ENCODE results near the gene LAMC1. TPM values are rescaled to one million over a fixed set of nuclear protein-coding genes. Genes with fewer than 3 reads are reported as not detected.

The LAMC1 gene
- total RNA-seq, result 100 to 1,000 TPM; 106 to 112 TPM
- 64.5 TPM for polyA plus RNA-seq (ENCODE audit: insufficient read depth, low read depth, low replicate concordance)
- long read RNA-seq, donor 1, full-length matches to known transcripts, result 6 of 47 reads
- long read RNA-seq, donor 1, partial matches to known transcripts, result 41 of 47 reads
- long read RNA-seq, donor 1, other reads (novel, unspliced or antisense), result 0 of 47 reads
- long read RNA-seq, donor 2, full-length matches to known transcripts, result 3 of 38 reads
- long read RNA-seq, donor 2, partial matches to known transcripts, result 35 of 38 reads
- long read RNA-seq, donor 2, other reads (novel, unspliced or antisense), result 0 of 38 reads

DNA sequence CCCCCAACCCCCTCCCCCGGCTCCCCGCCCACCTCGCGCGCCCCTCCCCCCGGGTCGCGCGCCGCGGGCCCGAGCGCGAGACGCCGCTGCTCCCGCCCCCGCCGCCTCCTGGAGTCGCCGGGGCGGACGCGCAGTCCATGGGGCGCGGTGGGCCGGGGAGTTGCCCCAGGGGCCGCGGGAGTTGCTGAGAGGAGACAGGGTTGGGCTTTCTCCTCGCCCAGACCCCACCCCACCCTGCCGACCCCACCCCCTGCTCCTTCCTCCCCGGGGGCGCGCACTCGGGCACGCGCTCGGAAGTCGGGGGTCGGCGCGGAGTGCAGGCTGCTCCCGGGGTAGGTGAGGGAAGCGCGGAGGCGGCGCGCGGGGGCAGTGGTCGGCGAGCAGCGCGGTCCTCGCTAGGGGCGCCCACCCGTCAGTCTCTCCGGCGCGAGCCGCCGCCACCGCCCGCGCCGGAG, at the start of gene LAMC1:
TSS of gene LAMC1 (plus strand) at position 275 of the 455 bp plus-strand sequence. CDS start 297 bp downstream, outside the sequence.
- Histone ChIP-seq H3K4me1 (peaks cover 14% of the 10 kb centered on the region), H3K27me3 (no peaks in the 10 kb centered on the region), H3K27ac (peak within 1 kb of the TSS; percentile 98 to 99), H3K9me3 (no peaks in the 10 kb centered on the region), H3K36me3 (ENCODE audit: low read depth, missing control alignments) (no peaks in the 10 kb centered on the region), H3K4me3 (peak within 1 kb of the TSS; percentile 87 to 93)
- TF ChIP-seq, protein P1, sequence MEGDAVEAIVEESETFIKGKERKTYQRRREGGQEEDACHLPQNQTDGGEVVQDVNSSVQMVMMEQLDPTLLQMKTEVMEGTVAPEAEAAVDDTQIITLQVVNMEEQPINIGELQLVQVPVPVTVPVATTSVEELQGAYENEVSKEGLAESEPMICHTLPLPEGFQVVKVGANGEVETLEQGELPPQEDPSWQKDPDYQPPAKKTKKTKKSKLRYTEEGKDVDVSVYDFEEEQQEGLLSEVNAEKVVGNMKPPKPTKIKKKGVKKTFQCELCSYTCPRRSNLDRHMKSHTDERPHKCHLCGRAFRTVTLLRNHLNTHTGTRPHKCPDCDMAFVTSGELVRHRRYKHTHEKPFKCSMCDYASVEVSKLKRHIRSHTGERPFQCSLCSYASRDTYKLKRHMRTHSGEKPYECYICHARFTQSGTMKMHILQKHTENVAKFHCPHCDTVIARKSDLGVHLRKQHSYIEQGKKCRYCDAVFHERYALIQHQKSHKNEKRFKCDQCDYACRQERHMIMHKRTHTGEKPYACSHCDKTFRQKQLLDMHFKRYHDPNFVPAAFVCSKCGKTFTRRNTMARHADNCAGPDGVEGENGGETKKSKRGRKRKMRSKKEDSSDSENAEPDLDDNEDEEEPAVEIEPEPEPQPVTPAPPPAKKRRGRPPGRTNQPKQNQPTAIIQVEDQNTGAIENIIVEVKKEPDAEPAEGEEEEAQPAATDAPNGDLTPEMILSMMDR (IDR thresholded peaks at IDR 0.05), result peak in 1 of 3 experiments; percentile 9
- TF ChIP-seq POLR2A (IDR thresholded peaks at IDR 0.05), result no peak
- WGBS, 2 donors, result 1% methylated on average over 33 of the region's 65 CpGs; no CpG with 5 or more reads in 1 of the 2 donors
- intact Hi-C loops (cut with DNase I; ENCODE audit: low total_unique reads), result no loop called here
- peak; percentile 80 for DNase-seq

DNA sequence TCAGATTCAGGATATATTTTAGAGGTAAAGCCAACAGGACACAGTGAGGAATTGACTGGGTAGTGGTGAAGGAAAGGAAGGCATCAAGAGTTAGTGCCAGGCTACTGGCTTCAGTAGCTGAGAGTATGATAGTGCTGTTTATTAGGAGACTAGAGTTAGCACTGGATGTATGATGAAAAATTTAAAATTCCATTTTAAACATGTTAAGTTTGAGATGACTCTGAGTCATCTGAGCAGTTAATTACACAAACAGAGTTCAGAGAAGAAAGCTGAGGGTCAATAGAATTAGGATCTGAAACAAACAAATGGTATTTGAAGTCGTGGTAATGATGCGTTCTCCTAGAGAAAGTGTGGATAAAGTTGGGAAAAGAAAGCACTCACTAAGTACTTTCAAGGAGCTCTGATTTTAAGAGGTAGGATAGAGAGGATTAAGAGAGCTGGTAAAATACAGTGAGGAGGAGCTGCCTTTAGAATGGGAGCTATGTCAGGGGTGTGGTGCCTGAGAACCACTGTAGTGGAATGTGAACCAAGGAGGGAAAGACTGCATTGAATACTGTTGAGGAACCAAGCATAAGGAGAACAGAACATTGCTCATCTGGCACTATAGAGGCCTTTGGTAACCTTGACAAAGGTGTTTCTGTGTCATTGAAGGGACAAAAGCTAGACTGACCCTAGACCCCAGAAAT, 48.6 kb upstream of the LAMC1 start:
- 89 to 91% methylated on average over 2 of the region's 2 CpGs for WGBS, 2 donors
- no peak for DNase-seq

GRCh38 chr1:182977480-182977879, 45.7 kb upstream of the LAMC1 start:
- no peak overlapping the region for H3K27ac ChIP-seq
- H3K4me3 ChIP-seq, result no peak overlapping the region
- no peaks in the 10 kb centered on the region for H3K9me3 ChIP-seq
- no peaks in the 10 kb centered on the region for H3K4me1 ChIP-seq
- H3K36me3 ChIP-seq (ENCODE audit: low read depth, missing control alignments), result no peaks in the 10 kb centered on the region
- no peaks in the 10 kb centered on the region for H3K27me3 ChIP-seq
- intact Hi-C loops (cut with DNase I; ENCODE audit: low total_unique reads), result no loop called here
- TF ChIP-seq, protein P1 (IDR thresholded peaks at IDR 0.05), result no peak
- TF ChIP-seq POLR2A (IDR thresholded peaks at IDR 0.05), result no peak
- DNase-seq, result no peak
- 93 to 96% methylated on average over 2 of the region's 2 CpGs for WGBS, 2 donors

More for the DNA sequence above, 48.6 kb upstream of the LAMC1 start:
- no peak overlapping the region for H3K4me3 ChIP-seq
- no peaks in the 10 kb centered on the region for H3K9me3 ChIP-seq
- no peak overlapping the region for H3K27ac ChIP-seq
- H3K36me3 ChIP-seq (ENCODE audit: low read depth, missing control alignments), result no peaks in the 10 kb centered on the region
- no peaks in the 10 kb centered on the region for H3K27me3 ChIP-seq
- intact Hi-C loops (cut with DNase I; ENCODE audit: low total_unique reads), result no loop called here
- H3K4me1 ChIP-seq, result no peaks in the 10 kb centered on the region
- TF ChIP-seq, protein P1 (IDR thresholded peaks at IDR 0.05), result no peak
- no peak for TF ChIP-seq POLR2A (IDR thresholded peaks at IDR 0.05)

GRCh38 chr1:182978151-182978853, 44.9 kb upstream of the LAMC1 start:
- no peak for DNase-seq
- Histone ChIP-seq H3K36me3 (ENCODE audit: low read depth, missing control alignments) (no peaks in the 10 kb centered on the region), H3K27me3 (no peaks in the 10 kb centered on the region), H3K27ac (no peak overlapping the region), H3K9me3 (no peaks in the 10 kb centered on the region), H3K4me1 (no peaks in the 10 kb centered on the region), H3K4me3 (no peak overlapping the region)
- intact Hi-C loops (cut with DNase I; ENCODE audit: low total_unique reads), result no loop called here
- 87 to 92% methylated on average over 6 of the region's 6 CpGs for WGBS, 2 donors
- no peak for TF ChIP-seq POLR2A (IDR thresholded peaks at IDR 0.05)
- TF ChIP-seq, protein P1 (IDR thresholded peaks at IDR 0.05), result no peak
